ENCODE data around the gene ELMOD1.

The ELMOD1 gene

DNA sequence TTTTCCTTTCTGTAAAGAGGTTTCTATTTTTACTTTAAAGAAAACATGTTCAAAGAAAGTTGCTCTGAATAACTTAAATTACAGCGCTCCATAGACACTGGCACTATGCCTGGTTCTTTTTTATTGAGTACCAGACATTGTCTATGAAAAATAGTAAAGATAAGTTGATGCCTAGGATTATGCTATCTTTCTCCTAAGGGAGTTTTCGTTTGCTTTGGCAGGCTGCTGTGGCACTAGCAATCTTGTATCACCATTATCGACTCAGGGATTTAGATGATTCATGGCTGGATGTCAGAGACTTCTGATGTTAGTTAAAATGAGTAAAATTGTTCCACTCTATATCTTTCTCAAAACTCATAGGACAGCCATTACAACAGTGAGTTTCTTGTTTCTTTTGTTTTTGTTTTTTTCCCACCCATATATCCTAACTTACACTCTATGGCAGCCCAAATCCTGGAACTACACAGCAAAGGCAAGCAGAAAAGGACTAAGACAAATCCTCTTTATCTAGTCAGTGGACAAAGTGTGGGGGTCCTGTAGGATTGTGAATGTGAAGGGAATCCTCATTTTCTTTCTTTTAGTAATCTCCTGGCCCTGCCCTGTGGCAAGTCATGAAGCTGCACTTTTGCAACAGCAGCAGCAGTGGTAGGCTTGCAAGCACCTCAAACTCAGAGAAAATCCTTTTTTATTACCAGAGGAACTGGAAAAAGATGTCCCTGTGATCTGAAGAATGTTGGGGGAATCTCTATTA is 100.2 kb downstream of the ELMOD1 start:
- no peak for DNase-seq

GRCh38 chr11:107695446-107695845 is 104.5 kb downstream of the ELMOD1 start:
- DNase-seq, result no peak

GRCh38 chr11:107696140-107696539 is 105.2 kb downstream of the ELMOD1 start:
- DNase-seq, result no peak

GRCh38 chr11:107697291-107697690 is 106.3 kb downstream of the ELMOD1 start:
- no peak for DNase-seq

GRCh38 chr11:107699371-107700285 is 108.7 kb downstream of the ELMOD1 start:
- no peak for DNase-seq

DNA sequence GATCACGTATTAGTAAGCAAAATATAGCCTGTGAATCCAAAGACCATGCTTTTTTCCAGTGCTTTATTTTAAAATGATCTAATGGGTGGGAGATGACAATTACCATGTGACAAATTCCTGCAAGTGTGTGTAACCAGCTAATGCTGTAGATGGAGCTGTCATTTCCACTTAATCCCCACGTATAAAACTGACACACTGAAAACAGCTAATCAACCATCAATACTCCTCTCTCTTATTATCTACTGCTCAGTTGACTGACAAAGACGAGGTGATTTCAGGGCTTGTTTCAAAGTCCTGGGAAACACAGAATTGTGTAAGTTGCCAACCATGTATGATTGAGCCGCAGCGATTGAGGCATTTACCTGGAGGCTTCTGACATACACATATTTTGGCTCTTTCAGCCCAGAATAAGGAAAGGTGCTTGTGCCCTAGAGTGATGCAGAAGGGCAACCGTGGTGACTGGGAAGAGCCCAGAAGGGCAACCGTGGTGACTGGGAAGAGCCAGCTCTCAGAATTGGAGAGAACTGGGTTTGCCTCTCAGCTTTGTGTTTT is 111.2 kb downstream of the ELMOD1 start:
- DNase-seq, result no peak

DNA sequence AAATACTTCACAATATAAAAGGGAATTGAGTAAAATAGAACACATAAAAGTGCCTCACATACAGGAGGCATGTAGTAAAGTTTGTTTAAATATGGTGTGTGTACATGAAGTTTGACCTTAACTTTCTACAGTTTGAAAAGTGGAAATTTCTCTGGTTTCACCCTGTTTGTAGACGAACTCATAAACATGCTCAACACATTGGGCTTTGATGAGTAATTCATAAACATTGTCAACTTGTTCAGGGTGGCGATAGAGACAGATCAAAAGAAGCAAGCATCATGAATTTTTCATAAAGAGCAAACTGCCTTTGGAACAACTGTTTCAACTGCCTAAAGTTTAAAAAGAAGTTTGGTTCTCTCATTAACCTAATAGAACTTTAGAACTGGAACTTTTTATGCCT is 111.8 kb downstream of the ELMOD1 start:
- DNase-seq, result no peak

DNA sequence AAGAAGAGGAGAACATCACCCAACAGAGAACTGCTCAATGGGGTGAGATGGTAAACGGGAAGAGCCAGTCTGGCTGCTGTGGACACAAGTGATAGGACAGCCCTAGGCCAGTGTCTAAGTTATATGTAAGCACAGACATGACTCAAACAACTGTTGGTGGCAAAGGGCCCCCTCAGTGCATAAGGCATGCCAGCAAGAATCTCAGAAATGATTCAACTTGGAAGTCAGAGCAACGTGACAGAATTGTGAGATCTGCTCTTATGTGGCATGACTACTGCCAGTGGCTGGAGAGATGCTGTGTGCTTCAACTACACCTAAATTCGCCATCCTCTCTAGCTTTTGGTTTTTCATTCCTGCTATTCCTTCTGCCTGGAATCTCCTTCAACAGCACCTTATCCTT is 113.5 kb downstream of the ELMOD1 start:
- DNase-seq, result no peak

DNA sequence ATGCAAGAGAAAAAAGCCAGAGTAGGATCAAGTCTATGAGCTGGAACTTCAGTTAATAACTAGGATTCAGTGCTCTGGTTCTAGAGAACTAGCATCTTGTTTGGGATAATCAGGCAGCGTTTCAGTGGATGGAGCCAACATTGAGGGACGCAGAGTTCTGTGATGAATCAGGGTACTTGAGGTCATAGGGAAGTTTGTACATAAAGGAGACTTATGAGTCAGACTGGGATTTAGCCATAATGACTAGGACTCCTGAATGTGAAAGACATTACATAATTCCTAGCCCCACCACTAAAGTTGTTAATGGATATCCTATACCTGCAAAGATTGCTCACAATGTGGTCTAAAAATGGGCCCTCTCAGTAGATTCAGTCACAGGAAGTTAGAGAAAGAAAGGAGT is 114.1 kb downstream of the ELMOD1 start:
- DNase-seq, result no peak

- DNase-seq, result no peak
Measured at GRCh38 chr11:107706531-107706930, 115.6 kb downstream of the ELMOD1 start.

- no peak for DNase-seq
Measured at GRCh38 chr11:107707215-107707671, 116.3 kb downstream of the ELMOD1 start.

GRCh38 chr11:107707807-107708206 is 116.9 kb downstream of the ELMOD1 start:
- DNase-seq, result no peak

DNA sequence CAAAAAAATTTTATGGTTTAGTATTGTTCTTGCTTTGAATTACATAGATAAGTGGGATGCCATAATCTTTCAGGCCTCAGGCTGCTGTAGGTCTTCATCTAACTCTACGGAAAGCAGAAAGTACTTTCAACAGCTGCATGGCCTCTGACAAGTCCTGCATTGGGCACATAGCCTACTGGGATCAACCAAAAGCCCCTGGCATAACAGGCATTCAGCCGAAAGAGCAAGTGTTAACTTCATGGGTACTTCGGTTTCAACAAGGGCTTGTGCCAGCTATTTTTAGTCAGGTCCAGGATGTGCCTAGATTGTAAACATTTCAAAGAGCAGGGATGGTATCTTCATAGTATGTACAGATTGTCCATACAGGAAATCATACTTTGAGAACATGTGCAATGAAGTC is 117.8 kb downstream of the ELMOD1 start:
- DNase-seq, result no peak

GRCh38 chr11:107710301-107710700 is 119.4 kb downstream of the ELMOD1 start:
- no peak for DNase-seq

DNA sequence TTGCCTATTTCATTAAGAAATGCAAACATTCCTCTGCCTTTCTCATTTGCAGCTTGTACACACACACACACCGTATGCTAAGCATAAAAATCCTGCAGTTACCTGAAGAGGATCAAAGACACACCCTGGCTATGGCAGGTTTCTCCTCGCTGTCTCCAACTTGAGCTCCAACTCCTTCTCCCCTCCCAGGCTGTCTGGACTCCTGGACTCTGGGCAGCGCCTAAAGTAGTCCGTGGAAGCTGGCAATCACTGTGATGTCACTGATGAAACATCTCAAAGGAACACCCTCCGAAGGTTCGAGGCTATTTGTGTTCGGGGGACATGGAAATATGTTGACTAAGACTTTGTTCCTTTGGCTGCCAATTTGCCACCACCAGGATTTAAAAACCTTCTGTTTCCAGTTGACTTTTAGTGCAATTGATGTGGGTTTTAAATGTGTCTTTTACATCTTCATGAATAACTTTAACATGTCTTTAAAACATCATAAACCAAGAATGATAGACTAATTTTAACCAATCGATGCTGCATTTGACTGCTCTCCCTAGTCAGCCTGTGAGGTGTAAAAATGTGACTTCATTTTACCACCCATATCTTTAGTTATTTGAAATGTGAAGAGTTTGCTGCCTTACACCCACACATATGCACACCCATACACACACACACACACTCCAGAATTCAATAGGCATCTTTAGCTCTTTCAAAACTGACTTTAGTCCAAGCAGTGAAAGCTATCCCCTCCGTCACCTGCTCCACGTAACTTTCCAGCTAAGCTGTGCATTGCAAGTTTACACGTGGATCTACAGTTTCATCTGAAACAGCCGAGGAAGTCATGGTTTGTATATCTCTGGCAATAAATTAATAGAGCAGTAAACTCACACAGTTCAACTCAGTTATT is 121.2 kb downstream of the ELMOD1 start, which contains the start of gene SLN:
SLN (minus strand) TSS at position 196 of the 895 bp plus-strand sequence.
- DNase-seq, result no peak

DNA sequence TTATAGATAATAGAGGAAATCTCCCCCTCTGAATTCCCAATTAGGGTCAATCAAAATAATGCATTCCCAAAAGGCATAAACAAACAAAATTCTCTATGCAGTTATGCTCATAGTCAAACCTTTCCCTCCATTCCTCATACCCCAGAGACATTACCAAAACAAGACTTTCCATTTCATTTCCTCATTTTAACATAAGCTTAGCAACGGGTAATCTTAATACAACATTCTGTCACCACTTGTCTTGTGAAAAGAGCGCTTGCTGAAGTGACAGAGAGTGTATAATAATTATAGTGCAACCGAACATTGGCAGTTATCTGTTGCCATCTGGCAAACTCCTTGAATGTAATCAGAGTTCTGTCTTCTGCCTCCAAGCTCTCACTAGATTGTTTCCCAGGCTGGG is 122.1 kb downstream of the ELMOD1 start:
- no peak for DNase-seq

All from activated CD4-positive, alpha-beta T cell treated with anti-CD3 and anti-CD28 coated beads, Interleukin-2, amount 50 U/mL, for 16 hours (primary cell).